Heart left ventricle (tissue), 13 donors: Measurements from ENCODE around the gene ADGRV1.

Experiments used
- CTCF ChIP-seq, 12 donors: fragments of 200-600 bp; sonication (generic) in 4 of 12; IDR thresholded peaks; one replicate each; pipeline versions ENCODE4 v1.5.0 to v1.8.0; 2018 to 2022; ENCODE audit warnings: antibody characterized with exemption in 12 of 12, mild to moderate bottlenecking in 5 of 12
- POLR2A ChIP-seq, 2 donors: fragments of 450-650 bp; IDR thresholded peaks; one replicate each; pipeline ENCODE4 v1.6.1; 2017; ENCODE audit warnings: antibody characterized with exemption in 2 of 2, mild to moderate bottlenecking in 2 of 2, moderate library complexity in 2 of 2
- donor health status: ischemic (EF 13 %, LVEDD 7.1; RV severe dilation, severe dysfunction).
- donor health status: DM: no; HTN: yes; CAD: no.
- donor health status: DM: no; HTN: no; CAD: no.
- donor health status: ischemic (EF 25% LVEDD 6.9; RV normal size, moderate dysfunction).
- donor health status: ischemic (EF 25% LVEDD 5.7; RV mildly dilated, moderate dysfunction).
- donor health status: ischemic (EF 35%, LVEDD 5.7; RV mildly dilated, moderate dysfunction).
- donor health status: nonischemic (EF 11% LVEDD 7.7; RV severe dilation, severe dysfunction).
- donor health status: DM: yes; HTN: yes; CAD: no.
- donor health status: PGD.
- donor health status: ischemic (EF 29% LVEDD 5.4; RV normal size, mild dysfunction).
- donor health status: nonischemic (EF 23%, LVEDD 6.1; RV moderate dilation, normal function).

GRCh38 chr5:90894866-90895420 is 336.3 kb downstream of the ADGRV1 start:
- TF ChIP-seq CTCF (IDR thresholded peaks at IDR 0.05) = no peak
- no peak for TF ChIP-seq POLR2A (IDR thresholded peaks at IDR 0.05)
